OCI-LY1 (cell line): ENCODE results near the gene GRAMD1B.

ENCODE experiments used
- CTCF ChIP-seq: fragments of 200-600 bp; sonication (generic), shearing (Covaris generic); IDR thresholded peaks from 2 replicates; pipeline ENCODE4 v1.5.1; 2017; ENCODE audit warnings: mild to moderate bottlenecking, antibody characterized with exemption, low read length, moderate library complexity, mixed read lengths
- EZH2 ChIP-seq: fragments of 200-600 bp; sonication (generic), shearing (Covaris generic); IDR thresholded peaks from 2 replicates; pipeline ENCODE4 v1.8.0; 2017; ENCODE audit warnings: borderline replicate concordance, mixed run types, mild to moderate bottlenecking, antibody characterized with exemption, low read length, moderate library complexity, mixed read lengths

- TF ChIP-seq CTCF = no peak
- no peak for TF ChIP-seq EZH2
Measured at GRCh38 chr11:123418351-123419114, 11.5 kb upstream of the GRAMD1B start.
